ENCODE measurements around the gene DHRSX. TPM values are rescaled to one million over a fixed set of nuclear protein-coding genes. Genes with fewer than 3 reads are reported as not detected.

Gene DHRSX
- total and polyA plus RNA-seq, 2 donors (not counting 1 experiment from before 2014, with no cell fraction given) = 23.7 to 25.6 TPM

DNA sequence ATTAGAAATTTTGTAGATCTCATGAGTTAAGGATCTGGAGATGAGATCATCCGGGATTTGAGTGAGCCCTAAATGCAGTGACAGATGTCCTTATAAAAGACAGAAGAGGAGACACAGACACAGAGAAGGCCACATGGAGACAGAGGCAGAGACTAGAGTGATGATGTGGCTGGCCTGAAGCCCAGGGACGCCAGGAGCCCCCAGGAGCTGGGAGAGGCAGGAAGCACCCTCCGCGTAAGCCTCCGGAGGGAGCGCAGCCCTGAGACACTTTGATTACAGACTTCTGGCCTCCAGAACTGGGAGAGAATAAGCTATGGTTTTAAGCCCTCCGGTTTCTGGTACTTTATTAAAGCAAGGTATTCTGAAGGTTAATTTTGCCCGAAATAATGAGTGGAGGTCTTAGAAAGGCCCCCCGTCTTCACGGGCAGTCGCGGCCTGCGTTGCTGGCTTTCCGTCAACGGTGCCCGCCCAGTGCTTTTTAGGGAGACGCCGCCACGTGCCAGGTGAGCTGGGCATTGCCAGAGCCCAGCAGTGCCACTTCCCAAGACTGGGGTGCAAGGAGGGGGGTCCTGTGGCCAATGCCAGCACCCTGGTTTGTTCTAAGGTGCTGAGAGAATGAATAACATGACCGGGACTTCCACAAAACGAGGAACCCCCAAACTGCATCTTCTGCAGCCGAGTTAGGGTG, 8.1 kb downstream of the DHRSX start:
- H4K20me1 ChIP-seq (ENCODE audit: control insufficient read depth, extremely low read depth, insufficient read depth, low read length) = no peaks in the 10 kb centered on the region
- H3K27ac ChIP-seq (ENCODE audit: insufficient read depth, low read length) = no peak overlapping the region
- no peak for DNase-seq (ENCODE audit: low read depth in 2 of 2)
- no peak for TF ChIP-seq EZH2 (IDR thresholded peaks at IDR 0.05; ENCODE audit: low read length, missing control alignments)
- H3K9me3 ChIP-seq (ENCODE audit: control insufficient read depth, insufficient read depth, low read depth, low read length) = no peaks in the 10 kb centered on the region
- H3K4me3 ChIP-seq (replicated peaks in 1 of 4; ENCODE audit: control extremely low read depth in 1 of 4, insufficient read depth in 1 of 4, low read depth in 3 of 4, low read length in 4 of 4) = no peak overlapping the region
- H3K27me3 ChIP-seq (ENCODE audit: control insufficient read depth, insufficient read depth, low read length) = no peaks in the 10 kb centered on the region
- H3K36me3 ChIP-seq (ENCODE audit: control insufficient read depth, insufficient read depth, low read length) = peaks cover 14% of the 10 kb centered on the region
- peaks cover 33% of the 10 kb centered on the region for H3K79me2 ChIP-seq (ENCODE audit: control insufficient read depth, insufficient read depth, low read length)
- no peak overlapping the region for H3K9ac ChIP-seq (ENCODE audit: insufficient read depth, low read length)
- H2AFZ ChIP-seq (ENCODE audit: low read length) = no peak overlapping the region
- no peaks in the 10 kb centered on the region for H3K4me1 ChIP-seq (ENCODE audit: control insufficient read depth, extremely low read depth, insufficient read depth, low read length)
- H3K4me2 ChIP-seq (ENCODE audit: extremely low read depth, insufficient read depth, low read length) = no peak overlapping the region

- H3K9ac ChIP-seq (ENCODE audit: insufficient read depth, low read length) = no peak overlapping the region
- no peaks in the 10 kb centered on the region for H3K27me3 ChIP-seq (ENCODE audit: control insufficient read depth, insufficient read depth, low read length)
- DNase-seq (ENCODE audit: low read depth in 2 of 2) = no peak
- no peak overlapping the region for H2AFZ ChIP-seq (ENCODE audit: low read length)
- no peak overlapping the region for H3K27ac ChIP-seq (ENCODE audit: insufficient read depth, low read length)
- peaks cover 2% of the 10 kb centered on the region for H3K4me1 ChIP-seq (ENCODE audit: control insufficient read depth, extremely low read depth, insufficient read depth, low read length)
- H3K4me2 ChIP-seq (ENCODE audit: extremely low read depth, insufficient read depth, low read length) = no peak overlapping the region
- no peaks in the 10 kb centered on the region for H3K9me3 ChIP-seq (ENCODE audit: control insufficient read depth, insufficient read depth, low read depth, low read length)
- peaks cover 18% of the 10 kb centered on the region for H3K36me3 ChIP-seq (ENCODE audit: control insufficient read depth, insufficient read depth, low read length)
- no peak for TF ChIP-seq EZH2 (IDR thresholded peaks at IDR 0.05; ENCODE audit: low read length, missing control alignments)
- TF ChIP-seq, protein P1, sequence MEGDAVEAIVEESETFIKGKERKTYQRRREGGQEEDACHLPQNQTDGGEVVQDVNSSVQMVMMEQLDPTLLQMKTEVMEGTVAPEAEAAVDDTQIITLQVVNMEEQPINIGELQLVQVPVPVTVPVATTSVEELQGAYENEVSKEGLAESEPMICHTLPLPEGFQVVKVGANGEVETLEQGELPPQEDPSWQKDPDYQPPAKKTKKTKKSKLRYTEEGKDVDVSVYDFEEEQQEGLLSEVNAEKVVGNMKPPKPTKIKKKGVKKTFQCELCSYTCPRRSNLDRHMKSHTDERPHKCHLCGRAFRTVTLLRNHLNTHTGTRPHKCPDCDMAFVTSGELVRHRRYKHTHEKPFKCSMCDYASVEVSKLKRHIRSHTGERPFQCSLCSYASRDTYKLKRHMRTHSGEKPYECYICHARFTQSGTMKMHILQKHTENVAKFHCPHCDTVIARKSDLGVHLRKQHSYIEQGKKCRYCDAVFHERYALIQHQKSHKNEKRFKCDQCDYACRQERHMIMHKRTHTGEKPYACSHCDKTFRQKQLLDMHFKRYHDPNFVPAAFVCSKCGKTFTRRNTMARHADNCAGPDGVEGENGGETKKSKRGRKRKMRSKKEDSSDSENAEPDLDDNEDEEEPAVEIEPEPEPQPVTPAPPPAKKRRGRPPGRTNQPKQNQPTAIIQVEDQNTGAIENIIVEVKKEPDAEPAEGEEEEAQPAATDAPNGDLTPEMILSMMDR (conservative IDR thresholded peaks at IDR 0.05 in 1 of 2, IDR thresholded peaks at IDR 0.05 in 1 of 2; ENCODE audit: low read depth in 1 of 2, low read length in 2 of 2) = no peak
- no peaks in the 10 kb centered on the region for H4K20me1 ChIP-seq (ENCODE audit: control insufficient read depth, extremely low read depth, insufficient read depth, low read length)
- H3K79me2 ChIP-seq (ENCODE audit: control insufficient read depth, insufficient read depth, low read length) = peaks cover 21% of the 10 kb centered on the region
- H3K4me3 ChIP-seq (replicated peaks in 1 of 4; ENCODE audit: control extremely low read depth in 1 of 4, insufficient read depth in 1 of 4, low read depth in 3 of 4, low read length in 4 of 4) = no peak overlapping the region
Observed at GRCh38 chrX:2490634-2491033, 10.1 kb downstream of the DHRSX start.

DNA sequence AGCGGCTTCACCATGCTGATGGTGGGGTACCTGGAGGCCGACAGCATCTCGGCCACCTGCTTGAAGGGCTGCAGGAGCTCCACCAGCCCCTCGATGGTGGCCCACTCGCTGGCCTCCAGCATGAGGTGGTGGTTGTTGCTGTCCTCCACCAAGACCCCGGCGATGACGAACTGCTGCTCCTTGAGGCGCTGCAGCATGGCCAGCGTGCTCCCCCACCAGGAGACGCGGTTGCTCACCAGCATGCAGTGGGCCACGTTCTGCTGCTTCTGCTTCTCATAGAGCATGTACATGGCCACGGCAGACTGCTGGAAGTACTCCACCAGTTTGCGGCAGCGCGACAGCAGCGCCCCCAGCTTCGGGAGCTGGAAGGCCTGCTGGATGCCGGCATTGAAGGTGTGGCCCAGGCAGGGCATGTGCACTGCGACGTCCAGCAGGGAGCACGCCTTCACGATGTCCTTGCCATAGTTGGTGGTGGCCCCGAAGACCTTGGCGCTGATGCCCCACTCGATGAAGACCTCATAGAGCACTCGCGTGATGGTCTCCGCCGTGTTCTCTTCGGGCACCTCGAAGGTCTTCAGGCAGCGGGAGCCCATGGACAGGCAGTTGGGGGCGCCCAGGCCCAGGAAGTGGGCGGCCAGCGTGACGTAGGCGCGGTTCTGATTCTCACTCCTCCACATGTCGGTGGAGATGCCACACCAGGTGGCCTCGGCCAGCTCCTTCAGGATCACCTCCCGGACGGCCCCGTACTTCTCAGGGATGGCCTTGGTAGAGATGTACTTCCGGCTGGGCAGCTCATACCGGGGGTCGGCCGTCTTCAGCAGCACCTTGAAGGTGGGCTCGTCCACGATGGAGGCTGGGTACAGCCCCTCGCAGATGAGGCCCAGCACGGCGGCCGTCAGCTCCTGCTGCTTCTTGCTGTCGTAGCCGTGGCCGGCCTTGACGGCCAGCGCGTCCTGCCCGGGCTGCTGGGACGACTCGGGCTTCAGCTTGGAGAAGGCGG, 11.0 kb downstream of the DHRSX start:
- Histone ChIP-seq H3K4me3 (replicated peaks in 1 of 4; ENCODE audit: control extremely low read depth in 1 of 4, insufficient read depth in 1 of 4, low read depth in 3 of 4, low read length in 4 of 4) (no peak overlapping the region), H3K79me2 (ENCODE audit: control insufficient read depth, insufficient read depth, low read length) (peaks cover 17% of the 10 kb centered on the region), H2AFZ (ENCODE audit: low read length) (no peak overlapping the region), H3K36me3 (ENCODE audit: control insufficient read depth, insufficient read depth, low read length) (peaks cover 18% of the 10 kb centered on the region), H3K4me1 (ENCODE audit: control insufficient read depth, extremely low read depth, insufficient read depth, low read length) (peaks cover 2% of the 10 kb centered on the region), H3K4me2 (ENCODE audit: extremely low read depth, insufficient read depth, low read length) (no peak overlapping the region), H4K20me1 (ENCODE audit: control insufficient read depth, extremely low read depth, insufficient read depth, low read length) (no peaks in the 10 kb centered on the region), H3K9me3 (ENCODE audit: control insufficient read depth, insufficient read depth, low read depth, low read length) (no peaks in the 10 kb centered on the region), H3K27ac (ENCODE audit: insufficient read depth, low read length) (no peak overlapping the region), H3K9ac (ENCODE audit: insufficient read depth, low read length) (no peak overlapping the region), H3K27me3 (ENCODE audit: control insufficient read depth, insufficient read depth, low read length) (no peaks in the 10 kb centered on the region)
- TF ChIP-seq, protein P1 (conservative IDR thresholded peaks at IDR 0.05 in 1 of 2, IDR thresholded peaks at IDR 0.05 in 1 of 2; ENCODE audit: low read depth in 1 of 2, low read length in 2 of 2) = no peak
- no peak for TF ChIP-seq EZH2 (IDR thresholded peaks at IDR 0.05; ENCODE audit: low read length, missing control alignments)
- no peak for DNase-seq (ENCODE audit: low read depth in 2 of 2)
